Measurements from ENCODE around the gene UBXN2A.

The UBXN2A gene

GRCh38 chr2:24048769-24049484, 108.7 kb downstream of the UBXN2A start:
- H3K4me3 ChIP-seq (ENCODE audit: low read depth, low read length): peak overlapping the region; percentile 68
- no peak for TF ChIP-seq CTCF (IDR thresholded peaks at IDR 0.05; ENCODE audit: low read depth, low read length)

- no peak for TF ChIP-seq CTCF (IDR thresholded peaks at IDR 0.05; ENCODE audit: low read depth, low read length)
- H3K4me3 ChIP-seq (ENCODE audit: low read depth, low read length): peak within 1 kb of the TSS; percentile 68
Observed at GRCh38 chr2:24049485-24050021, 109.3 kb downstream of the UBXN2A start, which contains the start of gene FKBP1B. Gene FKBP1B, plus strand, starts transcription at chr2:24049741. Its CDS starts 109 bp downstream, at chr2:24049850.

- no peak for TF ChIP-seq CTCF (IDR thresholded peaks at IDR 0.05; ENCODE audit: low read depth, low read length)
- H3K4me3 ChIP-seq (ENCODE audit: low read depth, low read length): peak overlapping the region; percentile 68
Observed at GRCh38 chr2:24050041-24050979, 110.0 kb downstream of the UBXN2A start.

- H3K4me3 ChIP-seq (ENCODE audit: low read depth, low read length): no peak overlapping the region
- no peak for TF ChIP-seq CTCF (IDR thresholded peaks at IDR 0.05; ENCODE audit: low read depth, low read length)
Observed at GRCh38 chr2:24051833-24052232, 111.6 kb downstream of the UBXN2A start.

GRCh38 chr2:24052951-24053350, 112.7 kb downstream of the UBXN2A start:
- no peak overlapping the region for H3K4me3 ChIP-seq (ENCODE audit: low read depth, low read length)
- no peak for TF ChIP-seq CTCF (IDR thresholded peaks at IDR 0.05; ENCODE audit: low read depth, low read length)

Measured in WI38 (cell line).